RWPE2 (cell line): Measurements from ENCODE around the gene ST3GAL3.
A peak's percentile ranks its signal among the peaks of the same experiment; 100 is the strongest.

Experiments used
- ATAC-seq: fragments of 200-7000 bp; cut with Tn5 transposase; 3 replicates; pipeline ENCODE4 v1.9.1; 2021; ENCODE audit warnings: low read depth
- DNase-seq: peaks from one replicate; pipeline ENCODE4 v3.0.0-alpha.2; 2020; ENCODE audit warnings: low spot score
- H3K27ac ChIP-seq: fragments of 450-650 bp; 2 replicates; pipeline ENCODE4 v1.5.1; 2017; ENCODE audit warnings: mild to moderate bottlenecking; ENCODE audit not compliant: poor library complexity, severe bottlenecking
- H3K27me3 ChIP-seq: fragments of 250-450 bp; sonication (Bioruptor Pico); 2 replicates; pipeline ENCODE4 v1.5.1; 2021; ENCODE audit warnings: mild to moderate bottlenecking, moderate library complexity; ENCODE audit not compliant: insufficient read depth, poor library complexity, severe bottlenecking
- H3K36me3 ChIP-seq: fragments of 250-450 bp; sonication (Bioruptor Pico); 2 replicates; pipeline ENCODE4 v1.5.1; 2020; ENCODE audit warnings: low read depth, mild to moderate bottlenecking, moderate library complexity
- H3K4me1 ChIP-seq: fragments of 250-450 bp; sonication (Bioruptor Pico); 2 replicates; pipeline ENCODE4 v1.5.1; 2021; ENCODE audit warnings: mild to moderate bottlenecking, moderate library complexity; ENCODE audit not compliant: insufficient read depth, poor library complexity, severe bottlenecking
- H3K4me3 ChIP-seq: fragments of 250-450 bp; sonication (Bioruptor Pico); 2 replicates; pipeline ENCODE4 v1.5.1; 2021; ENCODE audit warnings: mild to moderate bottlenecking, moderate library complexity; ENCODE audit not compliant: severe bottlenecking
- H3K9me3 ChIP-seq: fragments of 250-450 bp; sonication (Bioruptor Pico); 2 replicates; pipeline ENCODE4 v1.5.1; 2021; ENCODE audit warnings: mild to moderate bottlenecking, moderate library complexity; ENCODE audit not compliant: severe bottlenecking
- TF ChIP-seq, protein P1 (sequence below): fragments of 450-650 bp; IDR thresholded peaks from one replicate; pipeline ENCODE4 v1.5.1; 2017; ENCODE audit warnings: mild to moderate bottlenecking, moderate library complexity; ENCODE audit not compliant: poor library complexity, severe bottlenecking

The ST3GAL3 gene

GRCh38 chr1:43976045-43976444, 268.7 kb downstream of the ST3GAL3 start:
- peaks cover 5% of the 10 kb centered on the region for H3K4me1 ChIP-seq
- peak overlapping the region; percentile 95 for H3K4me3 ChIP-seq
- TF ChIP-seq, protein P1, sequence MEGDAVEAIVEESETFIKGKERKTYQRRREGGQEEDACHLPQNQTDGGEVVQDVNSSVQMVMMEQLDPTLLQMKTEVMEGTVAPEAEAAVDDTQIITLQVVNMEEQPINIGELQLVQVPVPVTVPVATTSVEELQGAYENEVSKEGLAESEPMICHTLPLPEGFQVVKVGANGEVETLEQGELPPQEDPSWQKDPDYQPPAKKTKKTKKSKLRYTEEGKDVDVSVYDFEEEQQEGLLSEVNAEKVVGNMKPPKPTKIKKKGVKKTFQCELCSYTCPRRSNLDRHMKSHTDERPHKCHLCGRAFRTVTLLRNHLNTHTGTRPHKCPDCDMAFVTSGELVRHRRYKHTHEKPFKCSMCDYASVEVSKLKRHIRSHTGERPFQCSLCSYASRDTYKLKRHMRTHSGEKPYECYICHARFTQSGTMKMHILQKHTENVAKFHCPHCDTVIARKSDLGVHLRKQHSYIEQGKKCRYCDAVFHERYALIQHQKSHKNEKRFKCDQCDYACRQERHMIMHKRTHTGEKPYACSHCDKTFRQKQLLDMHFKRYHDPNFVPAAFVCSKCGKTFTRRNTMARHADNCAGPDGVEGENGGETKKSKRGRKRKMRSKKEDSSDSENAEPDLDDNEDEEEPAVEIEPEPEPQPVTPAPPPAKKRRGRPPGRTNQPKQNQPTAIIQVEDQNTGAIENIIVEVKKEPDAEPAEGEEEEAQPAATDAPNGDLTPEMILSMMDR: no peak
- DNase-seq (no peak), ATAC-seq (no peak)
- H3K36me3 ChIP-seq: peaks cover 21% of the 10 kb centered on the region
- H3K27me3 ChIP-seq: no peaks in the 10 kb centered on the region
- peak overlapping the region; percentile 63 for H3K27ac ChIP-seq
- H3K9me3 ChIP-seq: no peaks in the 10 kb centered on the region

DNA sequence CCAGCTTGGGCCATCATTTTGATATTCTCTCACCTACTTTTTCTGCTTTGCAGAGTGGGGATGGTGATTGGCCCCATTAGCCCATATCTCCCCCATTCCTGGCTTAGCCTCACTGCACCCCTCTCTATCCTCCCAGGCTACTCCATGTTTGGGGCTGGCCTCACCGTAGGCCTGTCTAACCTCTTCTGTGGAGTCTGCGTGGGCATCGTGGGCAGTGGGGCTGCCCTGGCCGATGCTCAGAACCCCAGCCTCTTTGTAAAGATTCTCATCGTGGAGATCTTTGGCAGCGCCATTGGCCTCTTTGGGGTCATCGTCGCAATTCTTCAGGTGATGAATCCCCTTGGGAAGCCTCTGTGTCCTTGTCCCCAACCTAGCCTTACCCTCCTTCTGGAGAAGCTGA, 269.6 kb downstream of the ST3GAL3 start:
- Histone ChIP-seq H3K27ac (no peak overlapping the region), H3K4me3 (no peak overlapping the region), H3K27me3 (no peaks in the 10 kb centered on the region), H3K4me1 (peaks cover 10% of the 10 kb centered on the region), H3K36me3 (peaks cover 29% of the 10 kb centered on the region), H3K9me3 (no peaks in the 10 kb centered on the region)
- TF ChIP-seq, protein P1: no peak
- ATAC-seq (no peak), DNase-seq (no peak)

DNA sequence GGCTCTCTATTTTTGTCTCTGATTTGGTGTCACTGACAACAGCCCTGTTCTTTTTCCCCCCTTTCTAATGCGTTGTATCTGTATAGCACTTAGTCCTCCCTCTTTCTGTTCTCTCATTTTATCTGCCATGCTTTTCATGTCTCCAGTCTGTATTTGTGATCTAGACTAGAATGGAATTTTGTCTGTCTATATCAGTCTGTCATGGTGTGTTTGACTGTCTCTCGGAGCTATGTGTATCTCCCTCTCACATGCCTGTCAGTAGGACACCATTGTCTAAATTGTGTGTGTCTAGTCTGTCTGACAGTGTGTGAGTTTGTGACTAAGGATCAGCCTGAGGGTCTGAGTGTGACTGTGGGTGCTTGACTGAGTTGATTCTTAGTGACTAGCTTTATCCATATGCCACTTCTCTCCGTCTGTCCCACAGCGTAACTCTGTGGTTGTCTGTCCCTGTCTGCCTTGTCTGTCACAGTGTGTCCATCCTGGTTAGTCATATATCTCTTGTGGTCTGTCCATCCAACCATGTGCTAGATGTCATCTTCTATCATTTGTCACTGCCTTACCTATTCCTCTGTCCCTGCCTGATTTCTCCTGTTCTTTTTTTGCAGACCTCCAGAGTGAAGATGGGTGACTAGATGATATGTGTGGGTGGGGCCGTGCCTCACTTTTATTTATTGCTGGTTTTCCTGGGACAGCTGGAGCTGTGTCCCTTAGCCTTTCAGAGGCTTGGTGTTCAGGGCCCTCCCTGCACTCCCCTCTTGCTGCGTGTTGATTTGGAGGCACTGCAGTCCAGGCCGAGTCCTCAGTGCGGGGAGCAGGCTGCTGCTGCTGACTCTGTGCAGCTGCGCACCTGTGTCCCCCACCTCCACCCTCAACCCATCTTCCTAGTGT, 270.3 kb downstream of the ST3GAL3 start:
- no peak overlapping the region for H3K4me3 ChIP-seq
- ATAC-seq: no peak
- H3K27ac ChIP-seq: peak overlapping the region; percentile 91

DNA sequence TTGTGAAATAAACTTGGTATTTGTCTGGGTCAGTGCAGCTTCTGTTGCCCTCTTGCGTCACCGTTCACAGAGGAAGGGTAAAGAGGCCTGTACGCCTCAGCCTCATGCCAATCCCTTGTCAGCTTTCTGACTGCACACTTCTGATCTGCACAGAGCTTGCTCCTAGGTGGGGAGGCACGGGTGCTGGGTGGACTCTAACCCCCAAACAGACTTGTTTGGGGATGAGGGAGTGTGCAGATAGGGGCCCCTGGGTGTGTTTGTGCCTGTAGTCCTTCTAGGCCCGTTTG, 270.9 kb downstream of the ST3GAL3 start:
- DNase-seq: no peak
- ATAC-seq: no peak
- Histone ChIP-seq H3K36me3 (peaks cover 38% of the 10 kb centered on the region), H3K4me1 (peaks cover 10% of the 10 kb centered on the region), H3K4me3 (no peak overlapping the region), H3K27ac (peak overlapping the region; percentile 91), H3K9me3 (no peaks in the 10 kb centered on the region), H3K27me3 (no peaks in the 10 kb centered on the region)
- TF ChIP-seq, protein P1: no peak

More for the DNA sequence above, 270.3 kb downstream of the ST3GAL3 start:
- H3K36me3 ChIP-seq: peaks cover 32% of the 10 kb centered on the region
- TF ChIP-seq, protein P1: no peak
- DNase-seq: no peak
- H3K9me3 ChIP-seq: no peaks in the 10 kb centered on the region
- peaks cover 10% of the 10 kb centered on the region for H3K4me1 ChIP-seq
- H3K27me3 ChIP-seq: no peaks in the 10 kb centered on the region
